Smooth muscle cell (in vitro differentiated cells): ENCODE results near the gene BASP1. TPM values are rescaled to one million over a fixed set of nuclear protein-coding genes. Genes with fewer than 3 reads are reported as not detected.
A peak's percentile ranks its signal among the peaks of the same experiment; 100 is the strongest.

Experiments
- DNase-seq: peaks from one replicate; lab custom pipeline; 2025; ENCODE audit not compliant: unreplicated experiment; lab: John Stamatoyannopoulos, UW
- H2AFZ ChIP-seq: fragments of 200-600 bp; sonication (generic); 2 replicates; pipeline ENCODE4 v1.6.0; 2016; ENCODE audit warnings: antibody characterized with exemption, low read depth, mild to moderate bottlenecking
- H3F3A ChIP-seq: fragments of 200-600 bp; sonication (generic); 2 replicates; pipeline ENCODE4 v1.6.0; 2017; ENCODE audit warnings: antibody characterized with exemption, low read depth
- H3K27ac ChIP-seq: fragments of 200-600 bp; sonication (generic); 2 replicates; pipeline ENCODE4 v1.5.1; 2016; ENCODE audit warnings: low read depth, mild to moderate bottlenecking
- H3K27me3 ChIP-seq: fragments of 200-600 bp; sonication (generic); 2 replicates; pipeline ENCODE4 v1.6.1; 2016; ENCODE audit warnings: low read depth, mild to moderate bottlenecking
- H3K36me3 ChIP-seq: fragments of 200-600 bp; sonication (generic); 2 replicates; pipeline ENCODE4 v1.5.1; 2016; ENCODE audit warnings: low read depth
- H3K4me1 ChIP-seq: fragments of 200-600 bp; sonication (generic); 2 replicates; pipeline ENCODE4 v1.5.1; 2016; ENCODE audit warnings: low read depth
- H3K4me2 ChIP-seq: fragments of 200-600 bp; sonication (generic); 2 replicates; pipeline ENCODE4 v1.6.0; 2016; ENCODE audit warnings: mild to moderate bottlenecking
- H3K4me3 ChIP-seq: fragments of 200-600 bp; sonication (generic); 2 replicates; pipeline ENCODE4 v1.5.1; 2016; ENCODE audit warnings: mild to moderate bottlenecking
- H3K79me2 ChIP-seq: fragments of 200-600 bp; sonication (generic); 2 replicates; pipeline ENCODE4 v1.6.0; 2016; ENCODE audit warnings: low read depth, mild to moderate bottlenecking
- H3K9ac ChIP-seq: fragments of 200-600 bp; sonication (generic); 2 replicates; pipeline ENCODE4 v1.6.0; 2016; ENCODE audit warnings: low read depth
- H3K9me3 ChIP-seq: fragments of 200-600 bp; sonication (generic); replicated peaks from 2 replicates; pipeline ENCODE4 v1.5.1; 2016; ENCODE audit warnings: low read depth
- H4K20me1 ChIP-seq: fragments of 200-600 bp; sonication (generic); 2 replicates; pipeline ENCODE4 v1.6.0; 2016; ENCODE audit warnings: low read depth
- CTCF ChIP-seq: fragments of 200-600 bp; sonication (generic); IDR thresholded peaks from 2 replicates; pipeline ENCODE4 v1.5.1; 2017; ENCODE audit warnings: borderline replicate concordance, mild to moderate bottlenecking, antibody characterized with exemption; ENCODE audit not compliant: insufficient read depth, poor library complexity, severe bottlenecking
- WGBS: methylation state at CpG from one replicate; pipeline ENCODE4 v1.1.7; 2016; ENCODE audit warnings: low lambda C conversion rate; 5-methylcytosine and 5-hydroxymethylcytosine counted together
- polyA plus RNA-seq: library from polyadenylated mRNA; unstranded; fragments of >200 nt; fragmentation: Nextera tagmentation; extraction: Ambion mirVana; gene quantifications from 2 replicates; pipeline ENCODE4 v1.2.1, GENCODE V29; 2016
- total RNA-seq: library from RNA; depleted of rRNA; stranded (reverse); fragments of >200 nt; gene quantifications from 2 replicates; pipeline ENCODE4 v1.2.3, GENCODE V29; 2014

Gene BASP1
- total and polyA plus RNA-seq, 2 experiments from 2014 or later: 194 to 304 TPM

GRCh38 chr5:17239953-17240352, 22.5 kb downstream of the BASP1 start:
- Histone ChIP-seq H4K20me1 (peaks cover 100% of the 10 kb centered on the region), H3K4me3 (no peak overlapping the region), H3K9me3 (no peaks in the 10 kb centered on the region), H3K4me1 (peaks cover 14% of the 10 kb centered on the region), H3K27ac (peak overlapping the region; percentile 30), H3K36me3 (no peaks in the 10 kb centered on the region), H3K27me3 (no peaks in the 10 kb centered on the region), H3K79me2 (peaks cover 100% of the 10 kb centered on the region), H2AFZ (no peak overlapping the region), H3K4me2 (no peak overlapping the region), H3K9ac (no peak overlapping the region), H3F3A (peaks cover 10% of the 10 kb centered on the region)
- DNase-seq: no peak
- WGBS: 98% methylated on average over 6 of the region's 6 CpGs
- TF ChIP-seq CTCF: no peak

- no peak for TF ChIP-seq CTCF
Observed at GRCh38 chr5:17240487-17240886, 23.1 kb downstream of the BASP1 start.

DNA sequence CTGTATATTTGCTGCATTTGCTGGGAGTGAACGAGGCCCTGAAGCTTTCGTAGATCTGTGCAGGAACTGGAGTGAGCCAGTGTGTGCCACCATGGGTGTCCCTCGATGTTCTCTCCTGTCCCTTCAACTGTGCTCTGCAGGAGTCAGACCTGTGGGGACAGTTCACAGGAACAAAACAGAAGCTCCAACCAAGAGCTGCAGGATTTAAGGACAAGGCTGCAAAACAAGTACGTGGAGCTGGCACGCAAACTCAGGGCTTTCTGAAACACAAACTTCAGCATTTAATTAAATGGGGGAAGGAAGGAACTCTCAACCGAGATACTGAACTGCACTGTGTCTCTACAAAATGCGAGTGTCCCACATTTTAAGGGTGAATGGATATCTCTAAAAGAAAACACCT, 24.2 kb downstream of the BASP1 start:
- WGBS: 77% methylated on average over 7 of the region's 7 CpGs
- Histone ChIP-seq H3K9ac (no peak overlapping the region), H3K36me3 (no peaks in the 10 kb centered on the region), H3K79me2 (peaks cover 100% of the 10 kb centered on the region), H4K20me1 (peaks cover 100% of the 10 kb centered on the region), H3K27me3 (no peaks in the 10 kb centered on the region), H3K4me2 (peak overlapping the region; percentile 42), H3F3A (peaks cover 13% of the 10 kb centered on the region), H3K4me3 (no peak overlapping the region), H3K9me3 (no peaks in the 10 kb centered on the region), H3K4me1 (peaks cover 14% of the 10 kb centered on the region), H2AFZ (no peak overlapping the region), H3K27ac (peak overlapping the region; percentile 10)
- no peak for TF ChIP-seq CTCF
- DNase-seq: no peak

More at GRCh38 chr5:17240487-17240886, 23.1 kb downstream of the BASP1 start:
- DNase-seq: no peak
- Histone ChIP-seq H3K27me3 (no peaks in the 10 kb centered on the region), H3K27ac (peak overlapping the region; percentile 10), H3K79me2 (peaks cover 100% of the 10 kb centered on the region), H3K4me3 (no peak overlapping the region), H3K36me3 (no peaks in the 10 kb centered on the region), H4K20me1 (peaks cover 100% of the 10 kb centered on the region), H3K9ac (no peak overlapping the region), H3F3A (peaks cover 10% of the 10 kb centered on the region), H3K9me3 (no peaks in the 10 kb centered on the region), H2AFZ (no peak overlapping the region), H3K4me2 (no peak overlapping the region), H3K4me1 (peaks cover 14% of the 10 kb centered on the region)
- WGBS: 91% methylated on average over 1 of the region's 1 CpG
